ENCODE data around the gene YIF1B.

- TF ChIP-seq, protein P1, sequence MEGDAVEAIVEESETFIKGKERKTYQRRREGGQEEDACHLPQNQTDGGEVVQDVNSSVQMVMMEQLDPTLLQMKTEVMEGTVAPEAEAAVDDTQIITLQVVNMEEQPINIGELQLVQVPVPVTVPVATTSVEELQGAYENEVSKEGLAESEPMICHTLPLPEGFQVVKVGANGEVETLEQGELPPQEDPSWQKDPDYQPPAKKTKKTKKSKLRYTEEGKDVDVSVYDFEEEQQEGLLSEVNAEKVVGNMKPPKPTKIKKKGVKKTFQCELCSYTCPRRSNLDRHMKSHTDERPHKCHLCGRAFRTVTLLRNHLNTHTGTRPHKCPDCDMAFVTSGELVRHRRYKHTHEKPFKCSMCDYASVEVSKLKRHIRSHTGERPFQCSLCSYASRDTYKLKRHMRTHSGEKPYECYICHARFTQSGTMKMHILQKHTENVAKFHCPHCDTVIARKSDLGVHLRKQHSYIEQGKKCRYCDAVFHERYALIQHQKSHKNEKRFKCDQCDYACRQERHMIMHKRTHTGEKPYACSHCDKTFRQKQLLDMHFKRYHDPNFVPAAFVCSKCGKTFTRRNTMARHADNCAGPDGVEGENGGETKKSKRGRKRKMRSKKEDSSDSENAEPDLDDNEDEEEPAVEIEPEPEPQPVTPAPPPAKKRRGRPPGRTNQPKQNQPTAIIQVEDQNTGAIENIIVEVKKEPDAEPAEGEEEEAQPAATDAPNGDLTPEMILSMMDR (IDR thresholded peaks at IDR 0.05) = no peak
- no peak for TF ChIP-seq POLR2A (IDR thresholded peaks at IDR 0.05)
These were observed 45.3 kb upstream of the YIF1B start for GRCh38 chr19:38360839-38361631.

Data from esophagus squamous epithelium (tissue), 4 donors.